G401.6 (cell line): ENCODE measurements around the gene DRC1.

Source experiments
- FAIRE-seq: peaks from 2 replicates; lab custom pipeline; 2012; peaks lifted over from hg19 to GRCh38; lab: Jason Lieb, UNC

Gene DRC1

DNA sequence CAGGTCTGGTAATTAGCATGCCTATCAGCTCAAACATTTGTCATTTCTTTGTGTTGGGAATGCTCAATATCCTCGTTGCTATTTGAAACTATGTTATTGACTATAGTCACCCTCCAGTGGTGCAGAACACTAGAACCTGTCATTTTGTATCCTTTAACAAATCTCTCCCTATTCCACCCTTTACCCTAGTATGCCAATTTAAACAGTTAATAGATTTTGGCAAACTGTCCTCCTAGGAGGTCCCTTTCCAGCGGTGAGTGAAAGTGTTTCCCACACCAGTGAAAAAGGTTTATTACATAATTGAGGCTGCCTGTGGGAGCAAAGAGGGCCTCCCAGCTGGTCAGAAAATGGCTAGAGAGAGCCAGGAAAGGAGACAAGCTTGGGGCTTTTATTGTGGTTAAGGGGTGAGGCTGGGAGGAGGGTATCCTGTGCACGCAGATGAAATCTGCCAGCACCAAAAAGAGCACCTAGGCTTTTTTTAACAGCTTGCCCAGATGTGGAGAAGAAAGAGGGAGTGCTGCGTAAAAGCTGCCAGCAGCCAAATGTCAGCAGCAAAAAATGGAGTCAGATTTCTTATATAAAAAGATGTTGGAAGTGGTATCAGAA is 1.8 kb upstream of the DRC1 start:
- no peak for FAIRE-seq

DNA sequence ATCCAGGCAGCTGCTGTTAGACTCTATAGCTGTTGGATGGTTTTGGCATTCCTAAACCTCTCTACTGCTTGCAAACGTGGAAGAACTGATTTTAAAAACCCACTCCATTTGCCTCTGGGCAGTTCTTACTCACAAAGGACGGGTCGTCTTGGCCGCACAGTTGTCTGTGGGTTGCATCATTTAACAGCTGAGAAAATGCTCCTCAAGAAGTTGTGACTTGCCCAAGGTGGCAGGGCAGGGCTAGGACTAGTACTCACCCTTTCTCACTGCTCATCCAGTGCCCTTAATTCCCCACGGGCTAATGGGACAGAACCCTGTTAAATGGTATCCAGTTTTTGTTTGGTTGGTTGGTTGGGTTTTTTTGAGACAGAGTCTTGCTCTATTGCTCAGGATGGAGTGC is 997 bp upstream of the DRC1 start:
- FAIRE-seq = no peak

DNA sequence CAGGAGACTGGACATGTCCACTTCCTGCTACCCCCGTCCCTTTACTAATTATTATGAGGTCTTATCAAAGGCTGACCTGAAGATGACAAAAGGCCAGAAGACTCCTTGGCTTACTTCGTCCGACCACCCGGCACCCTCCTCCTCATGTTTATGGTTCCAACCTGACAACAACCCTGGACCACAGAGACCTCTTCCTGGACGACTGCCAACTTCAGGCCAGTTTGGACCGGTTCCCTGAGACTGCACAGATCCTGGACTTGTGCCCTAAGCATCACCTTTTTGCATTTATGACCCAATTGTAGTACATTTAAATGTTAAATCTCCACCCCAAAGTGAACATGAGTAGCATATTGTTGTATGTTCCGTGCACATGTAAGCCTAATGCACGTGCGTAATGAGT is 5.8 kb downstream of the DRC1 start:
- FAIRE-seq = no peak

DNA sequence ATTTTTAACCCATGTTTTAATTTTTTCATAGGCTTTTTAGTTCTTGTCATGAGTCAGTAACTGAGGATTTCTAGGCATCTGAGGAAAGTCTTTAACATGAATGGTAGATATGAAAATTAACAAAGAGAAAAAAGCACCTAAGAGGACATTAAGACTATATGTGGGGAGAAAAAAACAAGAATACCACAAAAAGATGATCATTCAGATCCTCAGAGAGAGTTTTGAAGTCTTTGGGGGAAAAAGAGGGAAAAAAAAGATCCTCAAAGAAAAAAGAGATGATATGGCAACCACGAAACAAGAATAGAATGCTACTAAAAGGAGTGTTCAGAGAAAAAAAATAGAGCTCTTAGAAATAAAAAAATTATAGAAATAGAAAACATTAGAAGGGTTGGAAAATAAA is 8.1 kb downstream of the DRC1 start:
- no peak for FAIRE-seq

DNA sequence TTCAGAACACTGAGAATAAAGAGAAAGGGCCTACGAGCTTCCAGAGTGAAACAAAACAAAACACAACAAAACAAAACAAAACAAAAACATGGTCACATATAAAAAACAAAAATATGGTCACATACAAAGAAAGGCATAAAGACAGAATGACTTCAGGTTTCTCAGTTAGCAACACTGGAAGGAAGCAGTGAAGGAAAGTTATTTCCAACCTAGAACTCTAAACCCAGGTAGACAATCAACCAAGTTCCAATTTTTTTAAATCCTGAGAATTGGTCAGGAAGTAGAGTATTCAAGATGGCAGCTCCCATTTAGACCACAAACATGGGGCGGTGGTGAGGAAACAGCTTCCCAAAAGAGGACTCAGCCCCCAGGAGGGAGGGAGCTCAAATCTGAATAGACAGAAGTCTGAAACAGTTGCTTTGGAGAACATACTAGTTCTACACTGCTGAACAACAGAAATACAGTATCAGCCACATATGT is 9.1 kb downstream of the DRC1 start:
- no peak for FAIRE-seq

DNA sequence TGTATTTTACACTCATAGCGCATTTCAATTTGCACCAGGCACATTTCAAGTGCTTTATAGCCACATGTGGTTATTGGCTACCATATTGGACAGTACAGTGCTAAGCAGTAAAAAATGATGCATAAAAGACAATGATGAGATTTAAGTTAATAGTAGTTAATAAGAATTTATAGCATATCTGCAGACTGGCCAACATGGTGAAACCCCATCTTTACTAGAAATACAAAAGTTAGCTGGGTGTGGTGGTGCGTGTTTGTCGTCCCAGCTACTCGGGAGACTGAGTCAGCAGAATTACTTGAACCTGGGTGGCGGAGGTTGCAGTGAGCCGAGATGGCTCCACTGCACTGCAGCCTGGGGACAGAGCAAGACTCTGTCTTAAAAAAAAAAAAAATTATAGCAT is 9.7 kb downstream of the DRC1 start:
- no peak for FAIRE-seq

DNA sequence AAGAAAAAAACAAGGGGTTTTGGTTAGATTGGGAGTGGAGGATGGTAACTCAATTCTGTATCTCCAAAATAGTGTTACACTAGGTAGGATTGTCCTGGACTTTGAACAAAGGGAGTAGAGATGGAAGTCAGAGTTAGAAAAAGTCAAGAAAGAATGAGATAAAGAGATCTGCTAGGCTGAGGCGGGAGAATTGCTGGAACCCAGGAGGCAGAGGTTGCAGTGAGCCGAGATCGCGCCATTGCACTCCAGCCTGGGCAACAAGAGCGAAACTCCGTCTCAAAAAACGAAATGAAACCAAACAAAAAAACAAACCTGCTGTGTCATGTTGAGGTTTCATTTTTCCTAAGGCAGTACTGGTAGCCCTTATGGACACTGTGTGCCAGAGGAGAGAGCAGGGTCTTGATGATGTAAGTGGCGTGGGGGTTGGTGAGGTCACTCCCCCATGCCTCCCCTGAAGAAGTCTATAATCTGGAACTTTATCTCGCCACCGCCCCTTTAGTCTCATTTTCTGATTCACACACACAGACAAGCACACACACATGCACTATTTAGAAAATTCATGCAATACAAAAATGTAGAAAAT is 10.5 kb downstream of the DRC1 start:
- FAIRE-seq = no peak

DNA sequence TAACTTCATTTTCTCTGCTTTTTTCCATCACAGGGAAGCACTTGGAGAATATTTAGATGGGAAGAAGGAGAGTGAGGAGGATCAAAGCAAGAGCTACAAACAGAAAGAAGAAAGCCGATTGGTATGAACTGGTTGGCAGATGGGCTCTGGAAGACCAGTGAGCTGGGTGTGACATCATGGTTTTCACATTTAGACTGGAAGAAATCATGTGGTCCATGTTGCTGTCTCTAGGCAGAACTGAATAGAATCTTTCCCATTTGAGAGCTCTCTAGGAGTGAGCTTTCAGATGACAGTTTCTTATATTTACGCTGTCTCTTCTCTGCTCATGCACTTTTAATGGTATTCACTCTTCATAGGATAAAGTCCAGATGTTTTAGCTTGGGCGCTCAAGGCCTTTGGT is 12.6 kb downstream of the DRC1 start:
- FAIRE-seq = no peak

DNA sequence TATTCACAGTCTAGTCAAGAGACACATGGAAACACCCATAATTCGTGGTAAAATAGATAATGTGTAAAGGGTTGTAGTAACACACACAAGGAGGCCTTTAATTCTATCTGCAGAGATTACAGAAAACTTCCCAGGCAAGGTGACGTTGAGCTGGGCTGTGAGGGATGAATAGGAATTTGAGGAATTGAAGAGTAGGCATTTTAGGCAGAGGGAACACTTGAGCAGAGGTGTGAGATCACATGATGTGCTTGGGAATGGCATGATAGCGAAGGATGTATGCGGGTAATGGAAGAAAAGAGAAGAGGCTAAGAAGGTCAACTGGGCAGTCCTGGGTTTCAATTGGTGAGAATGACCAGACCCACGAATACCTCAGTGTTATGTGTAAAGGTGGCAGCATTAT is 20.2 kb downstream of the DRC1 start:
- FAIRE-seq = no peak

DNA sequence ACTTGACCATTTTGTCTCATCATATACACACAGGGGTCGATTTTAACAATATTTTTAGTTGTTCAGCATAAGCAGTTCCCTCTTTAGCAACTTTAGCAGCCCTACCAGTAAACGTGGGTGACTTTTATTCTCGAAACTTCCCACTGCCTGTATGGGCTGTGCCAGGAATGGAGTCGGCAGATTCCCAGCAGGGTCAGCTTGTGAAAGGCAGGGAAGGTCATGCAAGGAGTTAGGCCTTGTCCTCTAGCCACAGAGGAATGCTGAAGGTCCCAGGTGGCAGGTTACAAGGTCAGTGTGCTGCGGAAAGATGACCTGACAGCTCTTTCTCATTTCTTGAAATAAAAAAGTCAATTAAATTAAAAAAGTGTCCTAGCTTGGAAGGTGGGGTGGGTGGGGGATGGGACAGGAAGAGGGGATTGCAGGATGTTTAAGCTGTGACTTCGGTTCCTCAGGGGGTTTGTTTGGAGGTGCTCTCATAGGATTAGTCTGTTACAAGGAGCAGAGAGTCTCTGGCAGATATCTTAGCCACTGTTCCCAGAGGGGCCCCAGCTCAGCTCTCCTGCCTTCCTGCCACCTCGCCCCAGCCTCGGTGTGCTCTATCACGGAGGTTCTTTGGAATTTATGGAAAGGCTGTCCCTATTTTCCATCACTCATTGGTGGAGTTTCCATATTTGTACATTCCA is 21.4 kb downstream of the DRC1 start:
- no peak for FAIRE-seq

DNA sequence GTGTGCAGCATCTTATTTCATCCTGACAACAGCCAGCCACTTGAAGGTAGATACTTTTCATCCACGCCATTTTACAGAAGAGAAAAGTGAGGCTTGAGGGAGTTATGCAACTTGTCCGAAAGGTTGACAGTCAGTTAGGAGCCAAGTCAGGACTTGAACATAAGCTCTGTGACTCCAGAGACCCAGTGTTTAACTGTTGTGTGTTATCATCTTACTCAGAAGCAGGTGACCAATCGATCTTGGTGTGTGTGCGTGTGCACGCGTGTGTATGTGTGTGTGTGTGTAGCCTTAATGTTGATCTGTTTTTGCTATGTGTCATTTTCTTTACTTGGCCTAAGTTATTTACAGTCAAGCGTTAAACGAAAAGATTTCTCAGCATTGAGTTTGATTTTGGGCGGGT is 22.0 kb downstream of the DRC1 start:
- FAIRE-seq = no peak

DNA sequence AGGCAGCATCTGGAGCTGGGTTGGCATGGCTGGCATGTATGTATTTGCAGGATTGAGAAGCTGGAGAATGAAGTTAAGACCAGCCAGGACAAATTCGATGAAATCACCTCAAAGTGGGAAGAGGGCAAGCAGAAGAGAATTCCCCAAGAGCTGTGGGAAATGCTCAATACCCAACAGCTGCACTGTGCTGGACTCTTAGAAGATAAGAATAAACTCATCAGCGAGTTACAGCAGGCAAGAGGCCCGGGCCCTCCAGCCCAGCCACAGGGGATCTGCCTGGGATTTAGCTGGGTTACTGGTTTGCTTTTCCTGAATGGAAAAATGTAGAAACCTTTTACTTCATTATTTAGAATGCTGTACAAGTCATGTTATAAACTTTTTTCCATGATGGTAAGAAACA is 22.5 kb downstream of the DRC1 start:
- FAIRE-seq = no peak

DNA sequence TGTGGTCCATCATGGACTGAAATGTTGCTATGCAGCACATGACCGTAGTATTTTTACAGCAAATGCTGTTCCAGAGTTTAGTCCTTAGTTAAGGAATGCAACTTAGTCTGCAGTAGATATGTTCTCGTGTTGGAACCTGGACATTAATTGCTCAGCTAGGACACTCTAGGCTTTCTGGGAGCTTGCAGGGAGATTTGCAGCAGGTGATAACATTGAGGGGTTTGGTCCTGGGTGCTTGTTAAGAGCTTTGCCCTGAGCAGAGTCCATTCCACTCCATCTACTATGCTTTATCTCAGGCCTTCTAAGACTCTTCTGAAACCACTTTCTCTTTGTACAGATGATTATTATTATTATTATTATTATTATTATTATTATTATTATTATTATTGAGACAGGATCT is 27.1 kb downstream of the DRC1 start:
- no peak for FAIRE-seq

DNA sequence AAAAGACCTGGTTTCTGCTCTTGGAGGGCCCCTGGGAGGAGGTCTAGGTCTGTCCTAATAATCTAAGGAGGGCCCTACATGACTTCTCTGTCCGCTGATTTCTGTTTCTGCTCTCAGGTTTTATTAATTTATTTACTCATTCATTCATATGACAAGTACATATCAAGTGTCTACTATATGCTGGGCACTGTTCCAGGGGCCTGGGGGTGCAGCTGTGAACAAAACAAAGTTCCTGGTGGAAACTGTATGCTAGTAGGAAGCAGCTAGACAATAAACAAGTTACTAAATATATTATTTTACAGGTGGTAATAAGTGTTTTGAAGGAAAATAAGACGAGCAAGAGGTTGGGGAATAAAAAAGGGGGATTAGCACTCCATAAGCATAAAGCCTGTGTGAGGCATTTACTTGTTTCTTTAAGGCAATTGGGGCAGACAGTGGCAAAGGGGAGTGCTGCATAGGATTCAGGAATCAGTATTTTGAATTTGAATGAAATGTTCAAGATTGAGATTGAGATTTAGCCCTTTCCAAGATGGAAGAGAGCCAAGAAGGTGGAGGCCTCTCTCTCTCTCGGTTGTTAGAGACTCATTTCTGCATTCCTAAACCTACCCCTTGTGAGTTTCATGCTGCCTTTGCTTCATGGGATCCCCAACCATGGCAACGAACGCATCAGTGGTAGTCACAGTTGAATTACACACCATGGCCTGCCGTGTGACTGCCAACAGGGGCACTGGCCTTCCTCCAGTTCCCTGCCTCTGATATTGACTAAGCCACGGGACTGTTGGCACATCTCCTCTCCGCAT is 28.3 kb downstream of the DRC1 start:
- FAIRE-seq = no peak

DNA sequence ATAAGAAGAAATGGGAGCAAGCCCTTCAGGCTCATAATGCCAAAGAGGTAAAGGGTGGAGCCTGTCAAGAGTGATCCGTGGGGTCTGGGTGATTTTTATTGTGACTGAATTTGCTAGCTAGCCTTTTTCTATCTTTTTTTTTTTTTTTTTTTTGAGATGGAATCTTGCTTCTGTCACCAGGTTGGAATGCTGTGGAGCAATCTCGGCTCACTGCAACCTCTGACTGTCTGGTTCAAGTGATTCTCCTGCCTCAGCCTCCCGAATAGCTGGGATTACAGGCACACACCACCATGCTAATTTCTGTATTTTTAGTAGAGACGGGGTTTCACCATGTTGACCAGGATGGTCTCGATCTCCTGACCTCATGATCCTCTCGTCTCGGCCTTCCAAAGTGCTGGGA is 29.1 kb downstream of the DRC1 start:
- FAIRE-seq = no peak

DNA sequence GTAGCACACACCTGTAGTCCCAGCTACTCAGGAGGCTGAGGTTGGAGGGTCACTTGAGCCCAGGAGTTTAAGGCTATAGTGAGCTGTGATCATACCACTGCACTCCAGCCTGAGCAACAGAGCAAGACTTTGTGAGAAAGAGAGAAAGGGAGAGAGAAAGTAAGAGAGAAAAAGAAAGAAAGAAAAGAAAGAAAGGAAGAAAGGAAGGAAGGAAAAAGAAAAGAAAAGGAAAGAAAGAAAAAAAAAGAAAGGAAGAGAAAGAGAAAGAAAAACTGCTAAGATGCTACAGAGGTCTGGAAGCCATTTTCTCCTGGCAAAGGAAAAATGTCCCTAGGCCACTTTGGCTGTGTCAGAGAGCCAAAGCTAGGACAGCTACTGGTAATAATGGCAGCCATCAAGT is 30.6 kb downstream of the DRC1 start:
- no peak for FAIRE-seq

DNA sequence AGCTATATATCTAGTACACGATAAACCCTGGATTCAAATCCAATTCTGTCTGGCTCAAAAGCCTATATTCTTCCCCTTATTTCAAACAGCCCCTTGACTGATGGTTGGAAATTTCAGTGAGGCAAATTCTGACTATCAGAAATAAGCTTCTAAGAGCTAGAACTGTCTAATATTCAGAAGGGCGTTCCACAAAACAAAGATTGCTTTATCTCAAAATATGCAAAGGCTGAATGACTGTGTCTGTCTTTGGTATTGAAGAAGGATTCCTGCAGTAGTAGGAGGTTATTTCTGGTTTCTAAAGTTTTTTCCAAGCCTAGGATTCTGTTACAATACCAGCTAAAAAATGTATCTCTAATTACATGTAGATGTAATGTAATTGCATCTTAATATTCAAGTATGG is 31.1 kb downstream of the DRC1 start:
- FAIRE-seq = no peak

DNA sequence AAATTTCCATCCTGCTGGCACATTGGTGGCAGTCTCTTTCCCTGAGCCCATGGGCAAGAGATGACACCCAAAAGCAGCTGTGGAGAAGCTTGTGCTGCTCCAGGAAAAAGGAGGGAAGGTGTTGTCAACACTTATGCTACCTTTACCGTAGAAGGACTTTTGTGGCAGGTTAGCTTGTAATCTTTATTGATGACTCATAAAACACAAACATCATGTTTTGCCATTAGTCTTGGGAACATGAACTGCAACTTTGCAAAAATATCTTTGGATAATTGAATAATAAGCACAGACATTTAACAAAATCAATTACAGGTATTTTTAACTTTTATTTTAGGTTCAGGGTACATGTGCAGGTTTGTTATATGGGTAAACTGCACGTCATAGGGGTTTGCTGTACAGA is 33.4 kb downstream of the DRC1 start:
- FAIRE-seq = no peak

DNA sequence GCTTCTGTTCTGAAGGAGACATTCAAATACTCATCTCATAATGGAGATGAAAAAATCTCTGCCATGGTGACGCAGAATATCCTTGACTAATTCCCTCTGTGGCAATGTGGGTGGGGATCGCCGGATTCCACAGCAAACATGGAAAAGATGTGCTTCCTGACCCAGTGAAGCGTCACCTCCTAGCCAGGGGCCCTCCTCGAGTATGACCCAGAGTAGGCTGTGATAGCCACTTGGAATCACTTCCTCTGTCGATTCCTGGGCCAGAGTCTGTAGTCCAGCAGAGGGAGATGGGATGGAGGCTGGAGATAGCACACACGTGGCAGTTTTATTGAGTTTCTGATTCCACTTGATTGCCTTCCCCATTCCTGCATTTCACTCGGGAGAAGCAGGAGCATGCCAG is 36.8 kb downstream of the DRC1 start:
- FAIRE-seq = no peak

DNA sequence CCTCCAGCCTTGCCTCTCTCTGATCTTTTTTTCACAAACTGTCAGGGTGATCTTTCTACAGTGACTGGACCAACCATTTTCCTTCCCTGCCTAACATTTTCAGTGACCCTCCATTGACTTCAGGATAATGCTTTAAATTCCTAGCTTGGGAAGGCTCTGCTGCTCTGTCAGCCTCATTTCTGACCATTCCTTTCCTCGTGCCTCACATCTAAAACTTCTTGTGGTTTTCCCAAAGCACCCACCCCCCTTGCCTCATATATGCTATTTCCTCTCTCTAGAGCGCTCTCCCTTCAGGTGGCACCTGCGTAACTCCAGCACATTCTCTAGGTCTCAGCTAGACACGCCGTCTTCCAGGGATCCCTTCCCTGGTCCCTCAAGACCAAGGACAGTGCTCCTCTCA is 37.2 kb downstream of the DRC1 start:
- FAIRE-seq = no peak

DNA sequence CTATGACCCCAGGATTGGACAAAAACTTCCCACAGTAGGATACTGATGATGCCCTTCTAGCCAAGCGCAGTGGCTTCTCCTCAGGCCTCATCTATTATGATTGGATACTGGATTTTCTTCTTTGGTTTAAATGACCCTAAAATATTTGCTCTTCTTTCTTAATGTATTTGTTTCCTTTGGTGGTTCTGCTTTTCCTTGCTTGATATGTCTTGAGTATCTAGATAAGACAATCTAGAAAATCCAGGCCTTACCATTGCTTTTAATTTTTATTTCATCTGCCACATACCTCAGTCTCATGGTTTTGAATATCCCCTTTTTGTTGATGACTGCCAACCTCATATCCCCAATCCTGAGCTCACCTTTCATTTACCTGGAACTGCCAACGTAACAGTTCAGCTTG is 40.6 kb downstream of the DRC1 start:
- FAIRE-seq = no peak

DNA sequence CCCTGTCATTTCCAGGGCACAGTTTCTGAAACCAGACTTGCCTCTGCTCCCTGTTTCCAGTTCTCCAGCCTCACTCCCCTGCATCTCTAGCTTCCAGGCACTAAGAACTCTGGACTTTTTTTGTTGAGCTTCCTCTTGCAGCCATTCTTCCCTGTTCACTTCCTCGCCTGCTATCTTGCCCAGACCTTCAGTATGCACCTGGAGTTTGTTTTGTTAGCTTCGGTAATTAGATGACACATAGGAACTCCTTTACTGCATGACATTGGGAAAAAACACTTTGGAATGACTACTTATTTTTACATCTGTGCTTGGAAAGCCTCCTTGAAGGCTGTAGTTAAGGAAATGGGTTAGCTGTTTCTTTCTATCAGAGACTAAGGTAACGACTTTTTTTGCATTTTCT is 41.0 kb downstream of the DRC1 start:
- FAIRE-seq = no peak

DNA sequence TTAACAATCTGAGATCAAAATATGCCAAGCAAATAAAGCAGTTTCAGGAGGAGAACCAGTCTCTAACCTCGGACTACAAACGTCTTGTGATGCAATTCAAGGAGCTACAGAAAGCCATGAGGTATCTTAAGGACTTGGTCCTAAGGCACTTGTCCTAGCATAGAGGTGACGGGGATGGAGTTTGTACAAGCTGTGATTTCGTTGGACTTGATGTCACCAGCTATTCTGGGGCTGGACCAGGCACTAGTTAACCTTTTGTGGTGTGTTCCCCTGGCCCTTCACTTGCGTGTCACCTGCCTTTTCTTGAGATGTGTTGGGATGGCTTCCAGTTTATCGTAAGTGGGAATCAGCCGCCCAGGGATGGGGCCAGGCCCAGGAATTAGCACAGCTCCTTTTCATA is 42.5 kb downstream of the DRC1 start:
- no peak for FAIRE-seq
